Hypothalamus (tissue), 51 donors: ENCODE measurements around the gene CAMK4.

Source experiments
- DNase-seq, 51 donors: peaks; one replicate each; lab custom pipeline; 2025; lab: John Stamatoyannopoulos, UW

CAMK4 gene

DNA sequence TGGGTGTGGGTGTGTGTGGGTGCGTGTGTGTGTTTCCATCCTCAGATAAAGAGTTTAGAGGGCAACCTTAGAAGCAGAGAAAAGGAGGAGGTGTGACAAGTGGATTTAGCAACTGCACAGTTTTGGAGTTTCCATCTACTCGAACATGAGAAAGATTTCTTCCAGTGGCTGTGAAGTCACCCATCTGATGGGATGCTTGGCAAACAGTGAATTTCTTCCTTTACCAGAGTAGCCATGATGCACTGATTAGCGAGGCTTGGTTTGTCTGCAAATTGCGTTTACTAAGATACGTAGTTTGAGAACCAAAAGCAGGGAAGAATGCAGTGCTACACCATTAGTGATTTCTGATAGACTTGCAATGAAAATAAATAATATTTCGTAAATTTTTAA lies 288.9 kb downstream of the CAMK4 start:
- DNase-seq: peak in 2 of 51 donors; percentile 35 to 45

DNA sequence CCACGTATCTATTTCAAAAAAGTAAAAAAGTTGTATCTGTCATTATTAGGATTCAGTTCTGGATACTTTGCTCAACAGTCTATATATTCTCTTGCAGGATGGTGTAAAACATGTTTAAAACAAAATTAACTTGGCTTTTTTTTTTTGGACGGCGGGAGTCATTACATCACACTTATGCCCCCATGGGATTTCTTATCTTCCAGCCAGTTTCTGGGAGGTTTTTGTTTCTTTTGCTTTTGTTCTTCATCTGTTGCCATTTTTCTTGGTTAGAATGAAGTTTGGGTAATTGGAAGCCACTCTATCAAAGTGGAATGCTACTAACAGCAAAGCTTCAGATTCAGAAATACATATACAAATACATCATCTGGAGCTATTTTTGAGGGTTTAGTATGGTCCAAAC lies 289.9 kb downstream of the CAMK4 start:
- DNase-seq: no peak

DNA sequence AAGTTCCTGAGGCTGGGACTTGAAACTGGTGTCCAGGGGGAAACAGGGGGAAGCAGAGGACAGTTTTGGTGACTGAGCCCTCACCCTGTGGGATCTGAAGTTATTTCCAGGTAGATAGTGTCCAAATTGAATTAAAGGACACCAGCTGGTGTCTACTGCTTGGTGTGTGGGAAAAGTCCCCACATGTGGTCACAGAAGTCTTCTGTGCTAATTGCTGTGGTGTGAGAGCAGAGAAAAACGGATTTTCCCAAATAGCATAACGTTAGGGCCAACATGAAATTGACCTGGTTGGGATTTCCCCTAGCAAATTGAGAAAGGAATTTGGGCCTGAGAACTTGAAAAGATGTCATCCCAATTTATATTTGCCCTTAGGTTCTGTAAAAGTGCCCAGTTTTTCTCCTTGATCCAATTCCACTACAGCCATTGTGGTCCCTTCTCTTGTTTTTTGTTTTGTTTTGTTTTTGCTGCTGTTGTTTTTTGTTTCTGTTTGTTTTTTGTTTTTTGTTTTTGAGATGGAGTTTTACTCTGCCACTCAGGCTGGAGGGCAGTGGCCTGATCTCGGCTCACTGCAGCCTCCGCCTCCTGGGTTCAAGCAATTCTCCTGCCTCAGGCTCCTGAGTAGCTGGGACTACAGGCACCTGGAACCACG lies 293.8 kb downstream of the CAMK4 start:
- DNase-seq: no peak

DNA sequence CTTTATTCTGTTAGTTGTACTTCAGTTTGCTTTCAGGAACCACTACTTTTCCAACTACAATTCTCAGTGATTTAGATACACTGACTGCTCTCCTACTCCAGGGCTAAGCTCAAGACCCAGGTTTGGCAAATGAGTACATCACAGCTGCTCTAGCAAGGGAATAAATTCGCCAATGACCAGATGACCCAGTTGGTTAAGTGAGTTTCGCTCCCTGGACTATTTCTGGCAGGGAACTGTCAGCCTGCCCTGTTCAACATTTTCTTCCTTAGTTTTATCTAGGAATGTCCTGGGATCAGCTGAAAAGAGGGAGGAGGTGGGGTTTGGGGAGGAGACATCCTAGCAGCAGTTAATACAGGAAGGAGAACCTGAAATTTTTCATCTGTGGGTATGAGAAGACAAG lies 294.6 kb downstream of the CAMK4 start:
- no peak for DNase-seq

DNA sequence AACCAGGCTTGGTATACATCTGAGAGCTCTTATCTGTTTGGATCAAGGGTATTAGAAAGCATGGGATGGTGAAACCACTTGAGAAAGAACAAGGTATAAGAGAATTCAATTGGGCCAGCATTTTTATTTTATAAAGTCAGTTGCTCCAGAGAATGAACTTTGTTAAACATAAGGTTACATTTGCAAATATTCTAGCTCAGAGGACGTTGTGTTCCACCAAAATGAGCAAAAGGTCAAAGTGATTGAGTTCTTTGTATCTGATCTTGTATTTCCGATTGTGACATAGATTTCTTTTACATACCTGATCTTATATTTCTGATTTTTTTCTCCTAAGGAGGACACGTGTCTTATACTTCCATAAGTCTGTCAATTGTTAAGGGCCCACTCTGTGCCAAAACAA lies 296.7 kb downstream of the CAMK4 start:
- no peak for DNase-seq

DNA sequence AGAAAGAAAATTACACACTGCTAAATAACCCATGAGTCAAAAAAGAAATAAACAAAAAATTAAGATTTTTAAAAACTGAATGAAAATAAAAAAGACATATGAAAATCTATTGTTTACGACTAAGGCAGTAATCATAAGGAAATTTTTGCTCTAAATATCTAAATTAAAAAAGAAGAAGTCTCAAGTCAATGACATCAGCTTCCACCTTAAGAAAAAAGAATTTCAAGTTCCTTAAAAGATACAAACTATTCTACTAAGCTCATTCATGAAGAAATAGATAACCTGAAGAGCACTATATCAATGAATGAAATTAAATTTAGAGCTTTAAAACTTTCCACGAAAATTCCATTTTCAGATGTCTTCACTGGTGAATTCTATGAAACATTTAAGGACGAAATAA lies 303.9 kb downstream of the CAMK4 start:
- DNase-seq: no peak

DNA sequence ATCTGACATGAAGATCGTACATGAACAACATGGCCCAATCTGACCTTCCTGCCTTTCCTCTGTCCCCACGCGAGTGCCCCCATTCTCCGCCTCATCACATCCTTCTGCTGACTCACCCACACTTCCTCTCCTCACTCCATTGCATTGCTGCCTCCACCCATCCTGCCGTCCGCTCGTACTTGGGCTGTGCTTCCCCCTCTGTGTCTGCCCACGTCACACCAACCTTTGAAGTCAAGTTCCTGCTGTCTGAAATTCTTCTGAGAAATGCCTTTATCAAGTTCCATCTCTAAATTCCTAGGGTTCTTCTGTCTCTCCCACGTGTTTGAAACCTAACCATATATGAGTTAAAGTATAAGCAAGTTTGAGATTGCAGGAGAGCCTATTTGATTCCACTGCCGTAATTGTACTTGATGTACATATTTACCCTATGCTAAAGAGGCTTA lies 306.1 kb downstream of the CAMK4 start:
- peak in 11 of 51 donors; percentile 2 to 28 (median 7) for DNase-seq

DNA sequence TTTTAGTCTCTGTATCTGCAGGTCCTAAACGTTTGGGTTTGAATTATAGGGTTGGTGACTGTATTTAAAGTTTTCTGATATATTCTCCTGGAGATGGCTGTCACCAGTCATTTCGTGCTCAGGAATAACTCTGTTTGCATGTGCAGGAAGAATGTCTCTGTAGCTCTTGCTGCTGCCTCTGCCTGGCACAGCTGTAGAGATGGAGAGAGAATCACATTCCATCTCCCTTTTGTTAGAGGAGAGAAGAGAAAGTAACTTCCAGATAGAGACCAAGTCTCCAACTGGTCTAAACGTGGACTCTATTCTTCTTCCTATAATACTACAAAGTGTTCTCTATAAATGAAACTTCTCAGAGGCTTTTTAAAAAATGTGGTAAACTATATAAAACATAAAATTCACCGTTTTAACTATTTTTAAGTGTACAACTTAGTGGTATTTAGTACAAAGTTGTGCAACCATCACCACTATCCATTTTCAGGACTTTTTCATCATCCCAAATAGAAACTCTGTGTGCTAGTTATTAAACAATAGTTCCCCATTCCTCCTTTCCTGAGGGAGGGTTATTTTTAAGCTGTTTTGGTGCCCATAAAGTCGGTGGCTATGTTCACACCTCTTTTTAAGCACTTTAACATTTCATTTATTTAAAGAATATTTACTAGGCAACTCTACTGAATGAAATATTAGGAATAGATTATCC lies 308.9 kb downstream of the CAMK4 start:
- DNase-seq: no peak

DNA sequence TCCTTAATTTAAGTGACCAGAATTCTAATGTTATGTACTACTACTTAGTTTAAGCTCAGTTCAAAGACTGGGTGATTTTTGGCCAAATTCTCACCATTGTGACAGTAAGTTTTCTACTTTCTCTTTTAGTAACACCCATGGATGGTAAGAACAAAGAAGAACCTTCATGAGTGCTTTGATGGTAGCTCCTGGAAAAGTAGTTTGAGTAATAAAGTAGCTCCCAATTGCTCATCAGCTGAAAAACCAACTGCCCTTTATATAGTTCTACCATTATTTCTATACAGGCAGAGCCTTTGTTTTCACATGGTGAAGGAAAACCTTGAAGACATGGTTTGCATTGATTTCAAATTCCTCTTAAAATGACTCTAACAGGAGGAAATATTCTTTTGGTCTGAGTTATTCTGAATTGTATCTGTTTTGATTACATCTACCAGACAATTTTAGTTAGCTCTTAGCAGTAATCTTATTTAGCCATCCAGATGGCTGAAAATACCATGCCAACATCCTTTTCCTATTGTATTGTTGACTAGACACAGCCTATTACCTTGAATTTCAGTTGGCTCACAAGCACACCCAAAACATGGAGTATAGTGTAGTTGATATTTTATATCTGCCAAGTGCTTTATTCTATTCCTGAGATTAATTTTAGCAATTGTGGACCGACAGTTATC lies 311.8 kb downstream of the CAMK4 start:
- no peak for DNase-seq

DNA sequence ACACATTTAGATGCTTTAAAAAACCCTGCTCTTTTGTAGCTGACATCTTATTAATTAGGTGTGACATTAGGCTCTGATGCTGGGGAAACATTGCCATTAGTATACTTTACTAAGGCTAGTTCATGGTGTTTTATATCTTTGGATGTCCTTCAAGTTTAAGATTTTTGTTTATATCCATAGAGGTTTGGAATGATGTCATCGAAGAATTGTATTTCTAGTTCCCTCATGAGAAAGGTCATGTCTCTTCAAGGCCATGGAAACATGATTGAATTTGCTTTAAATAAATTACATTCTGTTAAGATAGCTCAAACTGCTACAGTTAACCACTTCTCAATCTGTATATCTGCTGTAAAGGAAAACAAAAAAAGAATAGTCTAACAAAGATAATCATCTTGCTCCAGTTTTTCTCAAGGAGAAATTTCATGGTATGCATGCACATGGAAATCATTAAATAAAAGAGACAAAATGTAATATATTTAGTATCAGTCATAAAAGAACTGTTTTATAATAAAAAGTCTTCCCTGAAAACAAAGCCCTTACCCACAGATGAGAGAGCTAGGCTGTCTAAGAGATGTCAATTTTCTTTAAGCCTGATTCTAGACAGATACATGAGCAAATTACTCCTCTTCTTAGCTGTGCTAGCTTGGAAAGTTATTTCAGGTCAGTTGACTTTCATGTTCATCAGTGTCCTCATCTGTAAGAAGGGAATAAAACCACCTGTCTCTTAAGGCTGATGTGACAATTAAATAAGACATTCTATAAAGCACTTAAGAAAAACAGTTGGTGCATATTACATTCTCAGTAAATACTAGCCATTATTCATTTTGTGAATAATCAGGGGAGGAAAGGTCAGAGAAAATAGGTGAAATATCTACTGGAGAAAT lies 313.2 kb downstream of the CAMK4 start:
- DNase-seq: no peak
